ENCODE results near the gene SUGT1.
A peak's percentile ranks its signal among the peaks of the same experiment; 100 is the strongest.
"Not testable (repeated sequence)": the region's sequence is repeated elsewhere in the genome, so short reads cannot be mapped to it uniquely, and the experiment has no call there.

Gene SUGT1

DNA sequence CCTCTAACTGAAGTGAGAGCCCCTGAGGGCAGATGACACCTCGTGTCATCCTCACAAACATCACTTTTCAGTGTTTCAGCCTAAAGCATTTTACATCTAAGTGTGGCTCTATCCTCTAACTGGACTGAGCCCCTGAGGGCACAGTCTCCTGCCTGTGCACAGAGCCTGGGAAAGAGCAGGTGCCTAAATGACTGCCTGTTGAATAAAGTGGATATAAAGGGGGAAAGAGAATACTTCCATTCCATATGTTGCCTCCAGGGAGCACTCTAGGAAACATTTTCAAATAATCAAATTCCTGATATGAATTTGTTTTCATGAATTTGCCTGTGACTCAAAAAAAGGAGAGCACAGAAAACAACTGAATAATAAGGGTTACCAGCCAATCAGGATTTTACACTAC is 54.7 kb downstream of the SUGT1 start:
- TF ChIP-seq, protein P1, sequence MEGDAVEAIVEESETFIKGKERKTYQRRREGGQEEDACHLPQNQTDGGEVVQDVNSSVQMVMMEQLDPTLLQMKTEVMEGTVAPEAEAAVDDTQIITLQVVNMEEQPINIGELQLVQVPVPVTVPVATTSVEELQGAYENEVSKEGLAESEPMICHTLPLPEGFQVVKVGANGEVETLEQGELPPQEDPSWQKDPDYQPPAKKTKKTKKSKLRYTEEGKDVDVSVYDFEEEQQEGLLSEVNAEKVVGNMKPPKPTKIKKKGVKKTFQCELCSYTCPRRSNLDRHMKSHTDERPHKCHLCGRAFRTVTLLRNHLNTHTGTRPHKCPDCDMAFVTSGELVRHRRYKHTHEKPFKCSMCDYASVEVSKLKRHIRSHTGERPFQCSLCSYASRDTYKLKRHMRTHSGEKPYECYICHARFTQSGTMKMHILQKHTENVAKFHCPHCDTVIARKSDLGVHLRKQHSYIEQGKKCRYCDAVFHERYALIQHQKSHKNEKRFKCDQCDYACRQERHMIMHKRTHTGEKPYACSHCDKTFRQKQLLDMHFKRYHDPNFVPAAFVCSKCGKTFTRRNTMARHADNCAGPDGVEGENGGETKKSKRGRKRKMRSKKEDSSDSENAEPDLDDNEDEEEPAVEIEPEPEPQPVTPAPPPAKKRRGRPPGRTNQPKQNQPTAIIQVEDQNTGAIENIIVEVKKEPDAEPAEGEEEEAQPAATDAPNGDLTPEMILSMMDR (conservative IDR thresholded peaks at IDR 0.05), result peak; percentile 39
- no peak overlapping the region for H3K27ac ChIP-seq

GRCh38 chr13:52708266-52708665 is 55.6 kb downstream of the SUGT1 start:
- H3K27ac ChIP-seq, result not testable (repeated sequence)

DNA sequence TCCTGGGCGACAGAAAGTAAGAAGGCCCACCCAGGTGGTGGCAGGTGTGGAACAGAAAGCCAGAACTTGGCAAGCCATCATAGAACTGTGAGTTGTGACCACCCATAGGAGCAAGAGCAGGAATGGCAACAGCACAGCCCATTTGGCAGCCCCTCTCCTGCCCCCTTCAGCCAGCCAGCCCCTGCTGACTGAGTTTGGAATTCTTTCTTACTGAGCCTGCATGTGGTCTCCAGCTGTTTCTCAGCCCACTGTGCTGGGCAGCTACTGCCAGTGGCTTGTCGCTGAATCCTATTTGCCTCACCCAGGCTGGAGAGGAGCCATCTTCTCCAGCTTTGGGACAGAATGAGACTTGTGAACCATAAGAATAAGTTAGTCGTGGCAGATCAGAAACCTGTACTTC is 58.6 kb downstream of the SUGT1 start:
- no peak overlapping the region for H3K27ac ChIP-seq
- TF ChIP-seq, protein P1 (conservative IDR thresholded peaks at IDR 0.05), result no peak

GRCh38 chr13:52712385-52712784 is 59.7 kb downstream of the SUGT1 start:
- no peak overlapping the region for H3K27ac ChIP-seq
- TF ChIP-seq, protein P1 (conservative IDR thresholded peaks at IDR 0.05), result no peak

- TF ChIP-seq, protein P1 (conservative IDR thresholded peaks at IDR 0.05), result no peak
- H3K27ac ChIP-seq, result no peak overlapping the region
Measured at GRCh38 chr13:52713894-52714293, 61.3 kb downstream of the SUGT1 start.

DNA sequence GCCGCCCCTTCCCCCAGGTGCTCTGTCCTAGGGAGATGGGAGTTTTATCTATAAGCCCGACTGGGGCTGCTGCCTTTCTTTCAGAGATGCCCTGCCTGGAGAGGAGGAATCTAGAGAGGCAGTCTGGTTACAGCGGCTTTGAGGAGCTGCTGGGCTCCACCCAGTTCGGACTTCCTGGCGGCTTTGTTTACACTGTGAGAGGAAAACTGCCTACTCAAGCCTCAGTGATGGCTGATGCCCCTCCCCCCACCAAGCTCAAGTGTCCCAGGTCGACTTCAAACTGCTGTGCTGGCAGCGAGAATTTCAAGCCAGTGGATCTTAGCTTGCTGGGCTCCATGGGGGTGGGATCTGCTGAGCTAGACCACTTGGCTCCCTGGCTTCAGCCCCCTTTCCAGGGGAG is 68.3 kb downstream of the SUGT1 start:
- H3K27ac ChIP-seq, result not testable (repeated sequence)

DNA sequence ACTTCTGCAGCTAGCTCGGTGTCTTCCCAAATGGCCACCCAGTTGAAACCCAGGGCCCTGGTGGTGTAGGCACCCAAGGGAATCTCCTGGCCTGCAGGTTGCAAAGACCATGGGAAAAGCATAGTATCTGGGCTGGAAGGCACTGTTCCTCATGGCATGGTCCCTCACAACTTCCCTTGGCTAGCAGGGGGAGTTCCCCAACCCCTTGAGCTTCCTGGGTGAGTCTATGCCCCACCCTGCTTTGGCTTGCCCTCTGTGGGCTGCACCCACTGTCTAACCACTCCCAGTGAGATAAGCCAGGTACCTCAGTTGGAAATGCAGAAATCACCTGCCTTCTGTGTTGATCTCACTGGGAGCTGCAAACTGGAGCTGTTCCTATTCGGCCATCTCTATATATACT is 68.7 kb downstream of the SUGT1 start:
- H3K27ac ChIP-seq, result not testable (repeated sequence)

GRCh38 chr13:52723181-52723580 is 70.5 kb downstream of the SUGT1 start:
- TF ChIP-seq, protein P1 (conservative IDR thresholded peaks at IDR 0.05), result no peak
- H3K27ac ChIP-seq, result no peak overlapping the region

DNA sequence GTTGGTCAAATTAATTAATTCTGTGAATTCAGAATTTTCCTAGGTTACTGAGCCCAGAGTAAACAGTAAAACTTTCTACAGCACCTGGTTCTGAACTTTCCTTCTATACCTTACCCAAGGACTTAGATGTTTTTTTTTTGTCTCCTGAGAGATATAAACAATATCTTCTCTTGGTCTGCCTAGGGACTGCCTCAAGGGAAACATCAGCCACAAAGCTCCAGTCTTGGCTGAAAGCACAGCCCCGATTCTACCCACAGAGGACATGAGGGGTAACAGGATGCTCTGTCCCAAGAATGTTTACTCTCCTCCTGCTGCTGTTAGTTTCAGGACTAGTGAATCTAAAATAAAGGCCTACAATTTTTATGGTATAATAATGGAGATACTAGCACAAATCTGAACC is 72.7 kb downstream of the SUGT1 start:
- peak overlapping the region; percentile 18; the same call in 1 of the 2 replicates for H3K27ac ChIP-seq
- TF ChIP-seq, protein P1 (conservative IDR thresholded peaks at IDR 0.05), result no peak
